Ectodermal cell (in vitro differentiated cells): Measurements from ENCODE around the gene NKD2.

ENCODE experiments used
- H3K27ac ChIP-seq: 2 replicates; pipeline ENCODE4 v1.7.0; 2013; ENCODE audit warnings: mild to moderate bottlenecking, low read depth, low read length; ENCODE audit not compliant: insufficient read depth, poor library complexity, severe bottlenecking
- H3K27me3 ChIP-seq: 2 replicates; pipeline ENCODE4 v1.7.0; 2013; ENCODE audit warnings: mild to moderate bottlenecking, low read length; ENCODE audit not compliant: insufficient read depth, control insufficient read depth, poor library complexity, severe bottlenecking
- H3K36me3 ChIP-seq: one replicate; pipeline ENCODE4 v1.7.0; 2013; ENCODE audit warnings: low read length; ENCODE audit not compliant: control insufficient read depth, insufficient read depth
- H3K4me1 ChIP-seq: one replicate; pipeline ENCODE4 v1.7.0; 2013; ENCODE audit warnings: low read length; ENCODE audit not compliant: control insufficient read depth, insufficient read depth
- H3K4me3 ChIP-seq: 2 replicates; pipeline ENCODE4 v1.7.0; 2013; ENCODE audit warnings: low read depth, low read length, control low read depth; ENCODE audit not compliant: insufficient read depth
- H3K9me3 ChIP-seq: 2 replicates; pipeline ENCODE4 v1.7.0; 2013; ENCODE audit warnings: mild to moderate bottlenecking, low read length, moderate library complexity; ENCODE audit not compliant: control insufficient read depth
- WGBS, 2 experiments: methylation state at CpG; one replicate each; pipeline ENCODE4 v1.1.7; 2013; ENCODE audit warnings: missing lambda C conversion rate in 2 of 2; 5-methylcytosine and 5-hydroxymethylcytosine counted together

The NKD2 gene

GRCh38 chr5:1063661-1064382 is 55.2 kb downstream of the NKD2 start:
- Histone ChIP-seq H3K4me3 (no peak overlapping the region), H3K4me1 (no peaks in the 10 kb centered on the region), H3K27me3 (no peaks in the 10 kb centered on the region), H3K27ac (peak overlapping the region; percentile 16), H3K9me3 (no peaks in the 10 kb centered on the region), H3K36me3 (peaks cover 5% of the 10 kb centered on the region)
- 95 to 96% methylated on average over 49 to 50 of the region's 56 CpGs for WGBS, 2 experiments

- H3K36me3 ChIP-seq, result peaks cover 4% of the 10 kb centered on the region
- no peaks in the 10 kb centered on the region for H3K27me3 ChIP-seq
- peak overlapping the region; percentile 16 for H3K27ac ChIP-seq
- no peaks in the 10 kb centered on the region for H3K4me1 ChIP-seq
- 90% methylated on average over 49 of the region's 49 CpGs for WGBS, 2 experiments
- H3K4me3 ChIP-seq, result no peak overlapping the region
- no peaks in the 10 kb centered on the region for H3K9me3 ChIP-seq
These were observed 56.0 kb downstream of the NKD2 start for GRCh38 chr5:1064383-1065142.

- Histone ChIP-seq H3K9me3 (no peaks in the 10 kb centered on the region), H3K4me1 (no peaks in the 10 kb centered on the region), H3K27me3 (no peaks in the 10 kb centered on the region), H3K4me3 (no peak overlapping the region), H3K27ac (no peak overlapping the region), H3K36me3 (no peaks in the 10 kb centered on the region)
- WGBS, 2 experiments, result 92% methylated on average over 26 of the region's 26 CpGs
These were observed 56.6 kb downstream of the NKD2 start for GRCh38 chr5:1065143-1065750.

- WGBS, 2 experiments, result 95 to 96% methylated on average over 16 of the region's 16 CpGs
These were observed 57.5 kb downstream of the NKD2 start for GRCh38 chr5:1065891-1066650.

GRCh38 chr5:1066676-1067075 is 58.1 kb downstream of the NKD2 start:
- Histone ChIP-seq H3K4me3 (no peak overlapping the region), H3K9me3 (no peaks in the 10 kb centered on the region), H3K27ac (no peak overlapping the region), H3K4me1 (no peaks in the 10 kb centered on the region), H3K36me3 (no peaks in the 10 kb centered on the region), H3K27me3 (no peaks in the 10 kb centered on the region)
- 93 to 94% methylated on average over 12 of the region's 12 CpGs for WGBS, 2 experiments

More at GRCh38 chr5:1065891-1066650, 57.5 kb downstream of the NKD2 start:
- H3K36me3 ChIP-seq, result no peaks in the 10 kb centered on the region
- H3K9me3 ChIP-seq, result no peaks in the 10 kb centered on the region
- no peak overlapping the region for H3K27ac ChIP-seq
- H3K27me3 ChIP-seq, result no peaks in the 10 kb centered on the region
- no peak overlapping the region for H3K4me3 ChIP-seq
- H3K4me1 ChIP-seq, result no peaks in the 10 kb centered on the region

GRCh38 chr5:1067141-1068121 is 58.8 kb downstream of the NKD2 start:
- Histone ChIP-seq H3K27ac (no peak overlapping the region), H3K36me3 (no peaks in the 10 kb centered on the region), H3K4me3 (no peak overlapping the region), H3K4me1 (no peaks in the 10 kb centered on the region), H3K27me3 (no peaks in the 10 kb centered on the region), H3K9me3 (no peaks in the 10 kb centered on the region)
- 95 to 96% methylated on average over 45 of the region's 45 CpGs for WGBS, 2 experiments

GRCh38 chr5:1068204-1068894 is 59.7 kb downstream of the NKD2 start:
- WGBS, 2 experiments, result 89% methylated on average over 34 of the region's 34 CpGs
- no peak overlapping the region for H3K4me3 ChIP-seq
- no peaks in the 10 kb centered on the region for H3K27me3 ChIP-seq
- no peaks in the 10 kb centered on the region for H3K4me1 ChIP-seq
- no peaks in the 10 kb centered on the region for H3K9me3 ChIP-seq
- no peak overlapping the region for H3K27ac ChIP-seq
- no peaks in the 10 kb centered on the region for H3K36me3 ChIP-seq

- no peaks in the 10 kb centered on the region for H3K4me1 ChIP-seq
- 95 to 96% methylated on average over 33 of the region's 33 CpGs for WGBS, 2 experiments
- H3K9me3 ChIP-seq, result no peaks in the 10 kb centered on the region
- no peak overlapping the region for H3K27ac ChIP-seq
- no peak overlapping the region for H3K4me3 ChIP-seq
- H3K27me3 ChIP-seq, result no peaks in the 10 kb centered on the region
- no peaks in the 10 kb centered on the region for H3K36me3 ChIP-seq
These were observed 60.5 kb downstream of the NKD2 start for GRCh38 chr5:1068895-1069719.
